B cell (primary cell): Measurements from ENCODE around the gene CCL22.

Experiments used
- EZH2 ChIP-seq: IDR thresholded peaks from 2 replicates; pipeline ENCODE4 v1.6.1; 2012; ENCODE audit warnings: borderline replicate concordance, low read depth, mild to moderate bottlenecking, moderate library complexity, low read length; ENCODE audit not compliant: insufficient read depth, poor library complexity, severe bottlenecking
- TF ChIP-seq, protein P1 (sequence below): fragments of 200-600 bp; IDR thresholded peaks from one replicate; pipeline ENCODE4 v1.8.0; 2022; ENCODE audit warnings: antibody characterized with exemption, mild to moderate bottlenecking

DNA sequence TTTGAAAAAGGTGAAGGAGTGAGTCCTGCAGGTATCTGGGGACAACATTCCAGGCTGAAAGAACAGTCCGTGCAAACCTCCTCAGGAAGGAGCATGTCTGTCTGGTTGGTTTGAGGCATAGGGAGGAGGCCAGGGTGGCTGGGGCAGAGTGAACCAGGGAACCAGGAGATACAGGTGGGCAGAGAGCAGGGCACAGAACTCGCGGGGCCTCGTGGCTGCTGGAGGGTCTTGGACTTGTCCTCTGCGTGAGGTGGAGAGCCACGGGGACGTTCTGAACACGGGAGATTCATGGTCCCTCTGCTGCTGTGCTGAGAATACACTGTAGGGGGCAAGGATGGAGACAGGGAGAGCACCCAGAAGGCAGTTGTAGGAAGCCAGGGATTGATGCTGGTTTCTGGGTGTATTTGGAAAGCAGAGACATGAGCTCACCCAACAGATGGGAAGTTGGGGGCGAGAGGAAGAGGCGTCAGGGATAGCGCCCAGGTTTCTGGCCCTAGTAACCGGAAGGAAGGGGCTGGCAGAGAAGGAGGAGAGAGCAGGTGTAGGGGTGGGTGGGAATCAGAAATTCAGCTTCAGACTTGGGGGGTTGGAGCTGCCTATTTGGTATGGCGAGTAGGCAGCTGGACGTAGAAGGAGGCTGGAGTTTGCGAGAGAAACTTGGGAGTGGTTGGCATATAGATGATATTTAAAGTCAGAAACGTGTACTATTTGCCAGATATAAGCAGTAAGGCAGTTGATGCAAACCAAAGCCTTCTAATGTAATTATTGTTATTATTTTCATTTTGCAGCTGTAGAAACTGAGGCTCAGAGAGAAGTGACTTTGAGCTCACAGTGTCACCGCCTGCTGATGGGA, 45.6 kb downstream of the CCL22 start, which contains the start of gene CCL17:
- TF ChIP-seq, protein P1, sequence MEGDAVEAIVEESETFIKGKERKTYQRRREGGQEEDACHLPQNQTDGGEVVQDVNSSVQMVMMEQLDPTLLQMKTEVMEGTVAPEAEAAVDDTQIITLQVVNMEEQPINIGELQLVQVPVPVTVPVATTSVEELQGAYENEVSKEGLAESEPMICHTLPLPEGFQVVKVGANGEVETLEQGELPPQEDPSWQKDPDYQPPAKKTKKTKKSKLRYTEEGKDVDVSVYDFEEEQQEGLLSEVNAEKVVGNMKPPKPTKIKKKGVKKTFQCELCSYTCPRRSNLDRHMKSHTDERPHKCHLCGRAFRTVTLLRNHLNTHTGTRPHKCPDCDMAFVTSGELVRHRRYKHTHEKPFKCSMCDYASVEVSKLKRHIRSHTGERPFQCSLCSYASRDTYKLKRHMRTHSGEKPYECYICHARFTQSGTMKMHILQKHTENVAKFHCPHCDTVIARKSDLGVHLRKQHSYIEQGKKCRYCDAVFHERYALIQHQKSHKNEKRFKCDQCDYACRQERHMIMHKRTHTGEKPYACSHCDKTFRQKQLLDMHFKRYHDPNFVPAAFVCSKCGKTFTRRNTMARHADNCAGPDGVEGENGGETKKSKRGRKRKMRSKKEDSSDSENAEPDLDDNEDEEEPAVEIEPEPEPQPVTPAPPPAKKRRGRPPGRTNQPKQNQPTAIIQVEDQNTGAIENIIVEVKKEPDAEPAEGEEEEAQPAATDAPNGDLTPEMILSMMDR = no peak
- TF ChIP-seq EZH2 = no peak
